ENCODE data around the gene TANC1.
A peak's percentile ranks its signal among the peaks of the same experiment; 100 is the strongest.
"Not testable (repeated sequence)": the region's sequence is repeated elsewhere in the genome, so short reads cannot be mapped to it uniquely, and the experiment has no call there.

TANC1 gene

GRCh38 chr2:159032580-159032979 is 64.1 kb downstream of the TANC1 start:
- no peak for DNase-seq

GRCh38 chr2:159034713-159035112 is 66.3 kb downstream of the TANC1 start:
- DNase-seq = peak in 1 of 2 donors; percentile 28

GRCh38 chr2:159035790-159036411 is 67.5 kb downstream of the TANC1 start:
- no peak for DNase-seq

GRCh38 chr2:159036461-159036860 is 68.0 kb downstream of the TANC1 start:
- not testable (repeated sequence) for DNase-seq

GRCh38 chr2:159041328-159041727 is 72.9 kb downstream of the TANC1 start:
- DNase-seq = not testable (repeated sequence)

- DNase-seq = no peak
These were observed 73.8 kb downstream of the TANC1 start for GRCh38 chr2:159042115-159042850.

GRCh38 chr2:159043710-159044109 is 75.3 kb downstream of the TANC1 start:
- DNase-seq = no peak

- DNase-seq = no peak
These were observed 76.4 kb downstream of the TANC1 start for GRCh38 chr2:159044804-159045286.

GRCh38 chr2:159045545-159046454 is 77.4 kb downstream of the TANC1 start:
- no peak for DNase-seq

- DNase-seq = no peak
These were observed 78.5 kb downstream of the TANC1 start for GRCh38 chr2:159046966-159047365.

GRCh38 chr2:159050426-159050825 is 82.0 kb downstream of the TANC1 start:
- DNase-seq = no peak

- no peak for DNase-seq
These were observed 82.7 kb downstream of the TANC1 start for GRCh38 chr2:159051133-159051532.

GRCh38 chr2:159051661-159052060 is 83.2 kb downstream of the TANC1 start:
- DNase-seq = no peak

GRCh38 chr2:159052157-159052601 is 83.7 kb downstream of the TANC1 start:
- no peak for DNase-seq

- DNase-seq = no peak
These were observed 85.0 kb downstream of the TANC1 start for GRCh38 chr2:159053161-159054031.

- no peak for DNase-seq
These were observed 85.5 kb downstream of the TANC1 start for GRCh38 chr2:159054032-159054334.

GRCh38 chr2:159054985-159055384 is 86.5 kb downstream of the TANC1 start:
- DNase-seq = no peak

GRCh38 chr2:159060518-159060917 is 92.1 kb downstream of the TANC1 start:
- DNase-seq = no peak

- no peak for DNase-seq
These were observed 95.2 kb downstream of the TANC1 start for GRCh38 chr2:159063677-159064076.

GRCh38 chr2:159064446-159065301 is 96.2 kb downstream of the TANC1 start:
- no peak for DNase-seq

GRCh38 chr2:159065313-159065712 is 96.9 kb downstream of the TANC1 start:
- DNase-seq = no peak

Data from hippocampal formation (tissue), 2 donors.